Measurements from ENCODE around the gene BET1L.

BET1L gene

GRCh38 chr11:207208-207862 lies at the start of gene BET1L, which contains the start of gene RIC8A:
BET1L (minus strand) TSS chr11:207399; CDS start chr11:207321, 78 bp downstream.
RIC8A (plus strand) TSS chr11:207708; CDS start chr11:208855, 1,147 bp downstream.
- peak within 1 kb of the TSS; percentile 97 for H3K4me3 ChIP-seq (ENCODE audit: low read depth, low read length)
- peak; percentile 99 for DNase-seq (ENCODE audit: low read depth)
- TF ChIP-seq, protein P1, sequence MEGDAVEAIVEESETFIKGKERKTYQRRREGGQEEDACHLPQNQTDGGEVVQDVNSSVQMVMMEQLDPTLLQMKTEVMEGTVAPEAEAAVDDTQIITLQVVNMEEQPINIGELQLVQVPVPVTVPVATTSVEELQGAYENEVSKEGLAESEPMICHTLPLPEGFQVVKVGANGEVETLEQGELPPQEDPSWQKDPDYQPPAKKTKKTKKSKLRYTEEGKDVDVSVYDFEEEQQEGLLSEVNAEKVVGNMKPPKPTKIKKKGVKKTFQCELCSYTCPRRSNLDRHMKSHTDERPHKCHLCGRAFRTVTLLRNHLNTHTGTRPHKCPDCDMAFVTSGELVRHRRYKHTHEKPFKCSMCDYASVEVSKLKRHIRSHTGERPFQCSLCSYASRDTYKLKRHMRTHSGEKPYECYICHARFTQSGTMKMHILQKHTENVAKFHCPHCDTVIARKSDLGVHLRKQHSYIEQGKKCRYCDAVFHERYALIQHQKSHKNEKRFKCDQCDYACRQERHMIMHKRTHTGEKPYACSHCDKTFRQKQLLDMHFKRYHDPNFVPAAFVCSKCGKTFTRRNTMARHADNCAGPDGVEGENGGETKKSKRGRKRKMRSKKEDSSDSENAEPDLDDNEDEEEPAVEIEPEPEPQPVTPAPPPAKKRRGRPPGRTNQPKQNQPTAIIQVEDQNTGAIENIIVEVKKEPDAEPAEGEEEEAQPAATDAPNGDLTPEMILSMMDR (IDR thresholded peaks at IDR 0.05; ENCODE audit: low read depth, low read length) = no peak
- TF ChIP-seq POLR2A (IDR thresholded peaks at IDR 0.05; ENCODE audit: extremely low read depth, insufficient read length) (peak; percentile 96), MYC (IDR thresholded peaks at IDR 0.05; ENCODE audit: low read depth, low read length) (peak; percentile 3)
- TF ChIP-seq, protein P2, sequence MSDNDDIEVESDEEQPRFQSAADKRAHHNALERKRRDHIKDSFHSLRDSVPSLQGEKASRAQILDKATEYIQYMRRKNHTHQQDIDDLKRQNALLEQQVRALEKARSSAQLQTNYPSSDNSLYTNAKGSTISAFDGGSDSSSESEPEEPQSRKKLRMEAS (IDR thresholded peaks at IDR 0.05; ENCODE audit: low read depth, low read length) = peak; percentile 39

DNA sequence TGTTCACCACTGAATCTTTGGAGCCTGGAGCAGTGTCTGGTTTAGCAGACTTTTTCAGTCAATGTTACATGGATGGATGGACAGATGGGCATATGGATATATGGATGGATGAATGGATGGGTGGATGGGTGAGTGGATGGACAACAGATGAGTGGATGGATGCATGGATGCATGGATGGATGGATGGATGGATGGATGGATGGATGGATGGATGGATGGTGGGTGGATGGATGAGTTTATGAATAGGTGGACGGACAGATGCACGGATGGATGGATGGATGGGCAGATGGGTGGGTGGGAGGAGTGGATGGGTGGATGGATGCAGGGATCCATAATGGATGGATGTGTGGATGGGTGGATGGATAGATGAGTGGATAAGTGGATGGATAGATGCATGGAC lies 48.6 kb upstream of the BET1L start:
- DNase-seq (ENCODE audit: low read depth) = no peak
- TF ChIP-seq MYC (IDR thresholded peaks at IDR 0.05; ENCODE audit: low read depth, low read length) (no peak), POLR2A (IDR thresholded peaks at IDR 0.05; ENCODE audit: extremely low read depth, insufficient read length) (no peak)
- TF ChIP-seq, protein P1 (IDR thresholded peaks at IDR 0.05; ENCODE audit: low read depth, low read length) = no peak
- TF ChIP-seq, protein P2 (IDR thresholded peaks at IDR 0.05; ENCODE audit: low read depth, low read length) = no peak
- H3K4me3 ChIP-seq (ENCODE audit: low read depth, low read length) = no peak overlapping the region

GRCh38 chr11:255176-255575 lies 48.0 kb upstream of the BET1L start:
- no peak overlapping the region for H3K4me3 ChIP-seq (ENCODE audit: low read depth, low read length)
- no peak for TF ChIP-seq POLR2A (IDR thresholded peaks at IDR 0.05; ENCODE audit: extremely low read depth, insufficient read length)
- no peak for TF ChIP-seq MYC (IDR thresholded peaks at IDR 0.05; ENCODE audit: low read depth, low read length)
- TF ChIP-seq, protein P1 (IDR thresholded peaks at IDR 0.05; ENCODE audit: low read depth, low read length) = no peak
- TF ChIP-seq, protein P2 (IDR thresholded peaks at IDR 0.05; ENCODE audit: low read depth, low read length) = no peak
- no peak for DNase-seq (ENCODE audit: low read depth)

DNA sequence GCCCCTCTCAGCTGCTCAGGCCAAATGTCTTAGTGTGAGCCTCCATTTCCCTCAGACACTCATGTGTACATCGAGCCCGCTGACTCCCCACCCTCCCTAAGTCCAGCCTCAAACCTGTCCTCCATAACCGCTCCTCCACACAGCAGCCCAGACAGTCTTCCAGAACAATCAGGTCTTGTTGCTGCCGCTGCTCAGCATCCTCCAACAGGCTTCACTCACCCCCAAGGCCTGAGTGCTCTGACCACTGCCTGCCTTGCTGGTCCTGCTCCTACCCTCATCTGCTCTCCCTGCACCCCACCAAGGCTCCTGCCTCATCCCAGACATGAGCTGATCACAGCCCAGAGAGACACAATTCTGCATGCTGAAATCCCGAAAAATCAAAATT lies 46.7 kb upstream of the BET1L start:
- no peak for DNase-seq (ENCODE audit: low read depth)
- no peak for TF ChIP-seq POLR2A (IDR thresholded peaks at IDR 0.05; ENCODE audit: extremely low read depth, insufficient read length)
- TF ChIP-seq, protein P1 (IDR thresholded peaks at IDR 0.05; ENCODE audit: low read depth, low read length) = no peak
- TF ChIP-seq, protein P2 (IDR thresholded peaks at IDR 0.05; ENCODE audit: low read depth, low read length) = no peak
- no peak for TF ChIP-seq MYC (IDR thresholded peaks at IDR 0.05; ENCODE audit: low read depth, low read length)
- no peak overlapping the region for H3K4me3 ChIP-seq (ENCODE audit: low read depth, low read length)

GRCh38 chr11:253160-253885 lies 46.1 kb upstream of the BET1L start:
- TF ChIP-seq MYC (IDR thresholded peaks at IDR 0.05; ENCODE audit: low read depth, low read length) (no peak), POLR2A (IDR thresholded peaks at IDR 0.05; ENCODE audit: extremely low read depth, insufficient read length) (no peak)
- TF ChIP-seq, protein P1 (IDR thresholded peaks at IDR 0.05; ENCODE audit: low read depth, low read length) = no peak
- TF ChIP-seq, protein P2 (IDR thresholded peaks at IDR 0.05; ENCODE audit: low read depth, low read length) = no peak
- no peak for DNase-seq (ENCODE audit: low read depth)

More at GRCh38 chr11:253160-253885, 46.1 kb upstream of the BET1L start:
- no peak overlapping the region for H3K4me3 ChIP-seq (ENCODE audit: low read depth, low read length)

Data from NB4 (cell line).